ENCODE results near the gene SLC22A23.

DNA sequence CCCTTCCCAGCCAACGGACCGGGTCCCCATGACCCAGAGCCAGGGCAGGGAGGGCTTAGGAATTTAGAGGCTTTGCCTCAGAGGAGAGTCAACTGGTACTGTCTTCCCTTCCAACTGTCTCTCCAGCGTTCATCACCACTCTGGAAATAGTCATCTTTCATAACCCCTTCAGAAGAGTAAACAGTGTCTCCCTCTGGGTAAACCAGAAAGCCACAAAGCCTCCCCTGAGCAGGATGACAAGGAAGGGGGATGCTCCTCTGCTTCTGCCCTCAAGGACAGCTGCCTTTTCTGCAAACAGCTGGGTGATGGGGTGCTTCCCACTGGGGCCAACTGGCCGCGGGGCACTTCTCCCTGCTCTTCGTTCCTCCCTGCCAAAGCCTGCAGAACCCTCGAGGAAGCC, 108.0 kb downstream of the SLC22A23 start:
- TF ChIP-seq POLR2AphosphoS5 (IDR thresholded peaks at IDR 0.05; ENCODE audit: low read depth, low read length) (no peak), POLR2A (IDR thresholded peaks at IDR 0.05; ENCODE audit: low read depth, low read length) (no peak)

Data from GM12892 (cell line).